Measurements from ENCODE around the gene WDR45.

GRCh38 chrX:49102190-49102589, 22.5 kb upstream of the WDR45 start:
- no peak for TF ChIP-seq CTCF (IDR thresholded peaks at IDR 0.05)
- no peak for TF ChIP-seq POLR2A (IDR thresholded peaks at IDR 0.05)
- TF ChIP-seq EP300 (IDR thresholded peaks at IDR 0.05) = no peak
